H1 (cell line): Measurements from ENCODE around the gene MRTFA. TPM values are rescaled to one million over a fixed set of nuclear protein-coding genes. Genes with fewer than 3 reads are reported as not detected.

Experiments
- CTCF ChIA-PET: fragments of 300-600 bp; sonication (Branson Sonifier 250); formaldehyde crosslinking; loops from one replicate; lab custom pipeline; 2021; ENCODE audit not compliant: partially characterized antibody; lab: Charles Lee
- POLR2A ChIA-PET: fragments of 300-600 bp; sonication (Branson Sonifier 250); formaldehyde crosslinking; loops from one replicate; lab custom pipeline; 2021; ENCODE audit warnings: inconsistent platforms; ENCODE audit not compliant: partially characterized antibody; lab: Charles Lee
- DNase-seq, 2 experiments: peaks; one replicate each; pipeline versions ENCODE4 v3.0.0 to v3.0.0-alpha.2; 2010 to 2022; ENCODE audit warnings: low spot score in 2 of 2, low read depth in 1 of 2, mixed read lengths in 1 of 2
- FAIRE-seq: peaks from 2 replicates; lab custom pipeline; 2011; peaks lifted over from hg19 to GRCh38; lab: Jason Lieb, UNC
- H2AFZ ChIP-seq: 2 replicates; pipeline ENCODE4 v1.8.1; 2012; ENCODE audit warnings: low read length, inconsistent platforms
- H2AK5ac ChIP-seq: 2 replicates; pipeline ENCODE4 v1.6.1; 2013; ENCODE audit warnings: low read depth, low read length
- H2BK120ac ChIP-seq: replicated peaks from 2 replicates; pipeline ENCODE3; 2013; ENCODE audit warnings: low read depth, low read length, inconsistent platforms
- H2BK12ac ChIP-seq: 2 replicates; pipeline ENCODE4 v1.6.1; 2013; ENCODE audit warnings: low read depth, low read length
- H2BK15ac ChIP-seq: 2 replicates; pipeline ENCODE4 v1.6.1; 2013; ENCODE audit warnings: low read length
- H2BK20ac ChIP-seq: 2 replicates; pipeline ENCODE4 v1.6.1; 2013; ENCODE audit warnings: low read length
- H2BK5ac ChIP-seq: 2 replicates; pipeline ENCODE4 v1.6.1; 2013; ENCODE audit warnings: low read depth, low read length
- H3K14ac ChIP-seq: 2 replicates; pipeline ENCODE4 v1.6.1; 2013; ENCODE audit warnings: inconsistent platforms; ENCODE audit not compliant: insufficient read length
- H3K18ac ChIP-seq: 2 replicates; pipeline ENCODE4 v1.6.1; 2013; ENCODE audit warnings: low read length; ENCODE audit errors: extremely low read depth
- H3K23ac ChIP-seq: 2 replicates; pipeline ENCODE4 v1.6.1; 2013; ENCODE audit warnings: inconsistent platforms; ENCODE audit not compliant: insufficient read length
- H3K23me2 ChIP-seq: 2 replicates; pipeline ENCODE4 v1.6.1; 2013; ENCODE audit warnings: low read depth, low read length
- H3K27ac ChIP-seq: 2 replicates; pipeline ENCODE4 v1.6.1; 2011; ENCODE audit warnings: low read depth, low read length, inconsistent platforms
- H3K27me3 ChIP-seq, 4 experiments: replicated peaks in 1 of 4; 1 replicate in 1 of 4; 2 replicates in 3 of 4; pipeline versions ENCODE4 v1.6.1 to v1.8.1; 2011 to 2013; ENCODE audit warnings: low read length in 3 of 4, mild to moderate bottlenecking in 3 of 4, inconsistent platforms in 2 of 4, mixed read lengths in 2 of 4, moderate library complexity in 1 of 4; ENCODE audit not compliant: control insufficient read depth in 3 of 4, insufficient read depth in 3 of 4; ENCODE audit errors: extremely low read depth in 1 of 4
- H3K36me3 ChIP-seq, 4 experiments: 2 replicates each; pipeline versions ENCODE4 v1.6.1 to v1.8.1; 2011 to 2013; ENCODE audit warnings: mild to moderate bottlenecking in 4 of 4, low read length in 3 of 4, moderate library complexity in 2 of 4, control low read depth in 1 of 4, inconsistent platforms in 1 of 4; ENCODE audit not compliant: insufficient read depth in 4 of 4, control insufficient read depth in 2 of 4
- H3K4ac ChIP-seq: replicated peaks from 2 replicates; pipeline ENCODE3; 2013; ENCODE audit warnings: low read length, low read depth, mixed read lengths, inconsistent platforms; ENCODE audit not compliant: insufficient read length
- H3K4me1 ChIP-seq, 4 experiments: replicated peaks in 1 of 4; 1 replicate in 1 of 4; 2 replicates in 3 of 4; pipeline versions ENCODE4 v1.6.1 to v1.8.1; 2011 to 2013; ENCODE audit warnings: low read length in 3 of 4, inconsistent platforms in 2 of 4, mixed read lengths in 1 of 4; ENCODE audit not compliant: insufficient read depth in 4 of 4, control insufficient read depth in 3 of 4
- H3K4me2 ChIP-seq, 2 experiments: 2 replicates each; pipeline versions ENCODE4 v1.6.1 to v1.8.1; 2011 to 2013; ENCODE audit warnings: low read depth in 2 of 2, low read length in 2 of 2, control low read depth in 1 of 2, inconsistent platforms in 1 of 2, mild to moderate bottlenecking in 1 of 2; ENCODE audit not compliant: insufficient read depth in 1 of 2
- H3K4me3 ChIP-seq, 4 experiments: fragments of 200-600, 300-600 bp in 1 of 4; sonication (generic), shearing (Covaris generic), sonication (Bioruptor Twin) in 1 of 4; 2 replicates each; pipeline versions ENCODE4 v1.5.1 to v1.8.1; 2011 to 2016; ENCODE audit warnings: low read length in 4 of 4, low read depth in 3 of 4, control low read depth in 2 of 4, inconsistent platforms in 2 of 4, mild to moderate bottlenecking in 2 of 4, mixed read lengths in 1 of 4, moderate library complexity in 1 of 4; ENCODE audit not compliant: insufficient read depth in 2 of 4; ENCODE audit errors: extremely low read depth in 1 of 4
- H3K56ac ChIP-seq: replicated peaks from 2 replicates; pipeline ENCODE3; 2013; ENCODE audit warnings: low read depth, mild to moderate bottlenecking, mixed read lengths, low read length, inconsistent platforms; ENCODE audit not compliant: insufficient read length
- H3K79me1 ChIP-seq: 2 replicates; pipeline ENCODE4 v1.6.1; 2013; ENCODE audit warnings: low read depth, low read length, control low read depth
- H3K79me2 ChIP-seq, 2 experiments: 2 replicates each; pipeline versions ENCODE4 v1.6.1 to v1.8.1; 2012 to 2013; ENCODE audit warnings: low read length in 2 of 2, mild to moderate bottlenecking in 2 of 2, inconsistent platforms in 1 of 2; ENCODE audit not compliant: insufficient read depth in 2 of 2, control insufficient read depth in 1 of 2
- H3K9ac ChIP-seq, 4 experiments: replicated peaks in 1 of 4; 1 replicate in 1 of 4; 2 replicates in 3 of 4; pipeline versions ENCODE4 v1.6.1 to v1.8.1; 2011 to 2013; ENCODE audit warnings: low read depth in 3 of 4, low read length in 3 of 4, control low read depth in 2 of 4, mild to moderate bottlenecking in 2 of 4, moderate library complexity in 2 of 4, inconsistent platforms in 1 of 4; ENCODE audit errors: extremely low read depth in 1 of 4
- H3K9me3 ChIP-seq, 2 experiments: 2 replicates each; pipeline versions ENCODE4 v1.6.1 to v1.8.1; 2012 to 2013; ENCODE audit warnings: mild to moderate bottlenecking in 2 of 2, moderate library complexity in 2 of 2, control low read depth in 1 of 2, inconsistent platforms in 1 of 2, low read depth in 1 of 2, low read length in 1 of 2, mixed read lengths in 1 of 2; ENCODE audit not compliant: insufficient read depth in 2 of 2
- H4K20me1 ChIP-seq, 2 experiments: replicated peaks in 1 of 2; 2 replicates each; pipeline versions ENCODE3 to v1.8.1; 2011 to 2013; ENCODE audit warnings: inconsistent platforms in 2 of 2, low read length in 2 of 2, mild to moderate bottlenecking in 1 of 2; ENCODE audit not compliant: insufficient read depth in 2 of 2, control insufficient read depth in 1 of 2
- H4K5ac ChIP-seq: 2 replicates; pipeline ENCODE4 v1.6.1; 2013; ENCODE audit warnings: low read length, low read depth, mixed read lengths, inconsistent platforms; ENCODE audit not compliant: insufficient read length
- H4K8ac ChIP-seq: 2 replicates; pipeline ENCODE4 v1.8.0; 2013; ENCODE audit warnings: mild to moderate bottlenecking, moderate library complexity, low read length, inconsistent platforms; ENCODE audit not compliant: insufficient read depth; ENCODE audit errors: extremely low read depth
- H4K91ac ChIP-seq: replicated peaks from 2 replicates; pipeline ENCODE3; 2013; ENCODE audit warnings: low read length, mixed read lengths, inconsistent platforms; ENCODE audit not compliant: insufficient read length
- CTBP2 ChIP-seq: IDR thresholded peaks from 2 replicates; pipeline ENCODE4 v1.7.0; 2011; ENCODE audit warnings: borderline replicate concordance, mild to moderate bottlenecking, moderate library complexity, mixed read lengths, low read length; ENCODE audit not compliant: insufficient read depth, insufficient read length
- JUN ChIP-seq: IDR thresholded peaks from 2 replicates; pipeline ENCODE4 v1.6.1; 2011; ENCODE audit warnings: low read depth, mild to moderate bottlenecking, improper control_type of control experiment, low read length
- KDM1A ChIP-seq: fragments of 200-600, 300-600 bp; sonication (generic); IDR thresholded peaks from 2 replicates; pipeline ENCODE4 v1.7.1; 2016; ENCODE audit warnings: mild to moderate bottlenecking, low read length, borderline replicate concordance
- NANOG ChIP-seq: IDR thresholded peaks from 2 replicates; pipeline ENCODE4 v1.6.1; 2011; ENCODE audit warnings: low read length, low read depth, mild to moderate bottlenecking, inconsistent platforms; ENCODE audit not compliant: insufficient read depth, poor library complexity, severe bottlenecking
- NRF1 ChIP-seq: IDR thresholded peaks from 2 replicates; pipeline ENCODE4 v1.6.1; 2011; ENCODE audit warnings: mild to moderate bottlenecking, low read depth, low read length, improper control_type of control experiment
- POLR2A ChIP-seq, 2 experiments: IDR thresholded peaks; 1 replicate in 1 of 2; 2 replicates in 1 of 2; pipeline ENCODE4 v1.6.1; 2011; ENCODE audit warnings: low read depth in 2 of 2, low read length in 2 of 2, mild to moderate bottlenecking in 2 of 2; ENCODE audit errors: control extremely low read depth in 1 of 2
- RFX5 ChIP-seq: IDR thresholded peaks from 2 replicates; pipeline ENCODE4 v1.6.1; 2011; ENCODE audit warnings: low read depth, low read length, improper control_type of control experiment, borderline replicate concordance
- WGBS, 2 experiments: shearing (Covaris generic) in 1 of 2; methylation state at CpG; one replicate each; pipeline versions ENCODE4 v1.1.6 to v1.1.7; 2013 to 2015; ENCODE audit warnings: low lambda C conversion rate in 2 of 2, mixed read lengths in 2 of 2, inconsistent platforms in 1 of 2, low coverage in 1 of 2, missing lambda C conversion rate in 1 of 2; ENCODE audit not compliant: insufficient replicate concordance in 2 of 2, insufficient coverage in 1 of 2, insufficient read length in 1 of 2; ENCODE audit errors: extremely low coverage in 1 of 2, missing lambda C conversion rate in 1 of 2; 5-methylcytosine and 5-hydroxymethylcytosine counted together
- polyA plus RNA-seq, 7 experiments: library from polyadenylated mRNA; depleted of rRNA in 3 of 7; stranded (reverse) in 5 of 7; unstranded in 2 of 7; fragments of >200 nt in 5 of 7; fragments of 200-250 nt in 2 of 7; gene quantifications; 1 replicate in 5 of 7; 2 replicates in 1 of 7; 4 replicates in 1 of 7; pipeline versions ENCODE4 v1.2.1 to v1.2.3, GENCODE V29; 2011 to 2013; ENCODE audit warnings: missing spikeins in 2 of 7, mixed read lengths in 2 of 7
- total RNA-seq: library from RNA; stranded (reverse); fragmentation: NEBNext Ultra II Directional; extraction: Animal tissue kit (Norgen Biotek cat#: 25700); gene quantifications from 2 replicates; pipeline ENCODE4 v1.2.1, GENCODE V29; 2021
- TF ChIP-seq, protein P1 (sequence below), 3 experiments: IDR thresholded peaks; 1 replicate in 2 of 3; 2 replicates in 1 of 3; pipeline versions ENCODE4 v1.5.1 to v1.6.1; 2011; ENCODE audit warnings: low read length in 3 of 3, mild to moderate bottlenecking in 3 of 3, inconsistent platforms in 2 of 3, low read depth in 1 of 3, moderate library complexity in 1 of 3; ENCODE audit not compliant: insufficient read depth in 1 of 3; ENCODE audit errors: control extremely low read depth in 1 of 3
- TF ChIP-seq, protein P2 (sequence below): IDR thresholded peaks from 2 replicates; pipeline ENCODE4 v1.6.1; 2011; ENCODE audit warnings: low read depth, mild to moderate bottlenecking, low read length; ENCODE audit not compliant: insufficient read depth

MRTFA gene
- total and polyA plus RNA-seq, 2 of the 8 experiments (the other 6 are each of a cell fraction or from before 2014, with no cell fraction given): 5.4 to 37.9 TPM

DNA sequence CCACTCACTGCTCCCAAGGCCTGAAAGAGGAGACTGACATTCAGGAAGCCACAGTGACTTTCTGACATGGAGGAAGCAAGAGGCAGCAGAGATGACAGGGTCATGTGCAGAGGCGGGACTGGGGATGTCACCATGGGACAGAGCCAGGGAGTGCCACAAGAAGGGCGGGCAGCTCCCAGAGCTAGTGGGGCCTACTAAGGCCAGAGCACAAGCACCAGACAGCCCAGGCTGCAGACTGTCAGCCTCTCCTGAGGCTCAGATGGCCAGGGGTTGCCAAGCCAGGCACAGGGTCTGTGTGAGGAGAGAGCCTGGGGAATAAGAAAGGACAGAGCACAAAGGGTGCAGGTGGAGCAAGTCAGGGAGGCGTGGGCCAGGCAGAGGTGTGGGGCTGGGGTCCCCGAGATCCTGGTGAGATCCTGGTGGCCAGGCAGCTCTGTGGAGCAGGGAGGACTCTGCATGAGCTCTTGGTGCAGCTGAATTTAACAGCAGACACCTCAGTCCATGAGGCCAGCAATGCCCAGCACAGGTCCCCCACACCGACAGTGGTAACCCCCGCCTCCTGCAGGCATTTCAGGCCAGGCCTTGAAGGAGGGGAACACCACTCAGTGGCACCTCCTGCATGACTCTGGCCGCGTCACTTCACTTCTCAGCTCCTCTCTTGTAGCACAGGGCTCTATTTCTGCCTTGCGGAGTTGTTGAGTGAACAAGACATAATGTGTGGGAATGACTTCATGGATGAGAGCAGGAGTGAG is 213.8 kb downstream of the MRTFA start:
- Histone ChIP-seq H3K27me3 (no peaks in the 10 kb centered on the region), H3K79me2 (no peaks in the 10 kb centered on the region), H3K4me2 (no peak overlapping the region), H2BK15ac (no peak overlapping the region), H3K18ac (no peak overlapping the region), H3K23me2 (no peaks in the 10 kb centered on the region), H4K91ac (no peak overlapping the region), H3K9me3 (no peaks in the 10 kb centered on the region), H4K5ac (no peak overlapping the region), H2AFZ (no peak overlapping the region), H3K14ac (no peak overlapping the region), H4K8ac (no peak overlapping the region), H3K4me1 (no peaks in the 10 kb centered on the region), H2BK12ac (no peak overlapping the region), H3K9ac (no peak overlapping the region; a peak in 1 of 7 replicates), H2BK20ac (no peak overlapping the region), H3K4me3 (no peak overlapping the region), H4K20me1 (peaks cover 0 to 5% of the 10 kb centered on the region in 2 experiments), H3K4ac (no peak overlapping the region), H3K79me1 (no peaks in the 10 kb centered on the region; the same call in 1 of the 2 replicates), H3K27ac (no peak overlapping the region), H3K23ac (no peak overlapping the region), H2BK5ac (no peak overlapping the region; the same call in 1 of the 2 replicates), H3K36me3 (peaks cover 7 to 22% (median 19%) of the 10 kb centered on the region in 4 experiments; a peak in 6 of 8 replicates), H2AK5ac (no peak overlapping the region), H2BK120ac (no peak overlapping the region), H3K56ac (no peak overlapping the region)
- ChIA-PET POLR2A (interaction anchor here (0.9 kb wide), 1 partner anchor 30 kb away, joined by 3 read pairs; no protein-coding TSS in a partner anchor), CTCF (interaction anchor here (0.7 to 1.5 kb wide), 3 partner anchors 13 to 63 kb away, joined by 3 read pairs; no protein-coding TSS in a partner anchor)
- no peak for DNase-seq
- WGBS, 2 experiments: 86% methylated on average over 9 of the region's 9 CpGs; no CpG with 5 or more reads in 1 of the 2 experiments
- no peak for FAIRE-seq
- no peak for TF ChIP-seq JUN
- TF ChIP-seq CTBP2: no peak
- no peak for TF ChIP-seq POLR2A (IDR thresholded peaks at IDR 0.05; ENCODE audit: control extremely low read depth in 1 of 2, low read depth in 2 of 2, low read length in 2 of 2)
- no peak for TF ChIP-seq NANOG
- no peak for TF ChIP-seq RFX5
- no peak for TF ChIP-seq KDM1A
- TF ChIP-seq NRF1: no peak
- TF ChIP-seq, protein P1, sequence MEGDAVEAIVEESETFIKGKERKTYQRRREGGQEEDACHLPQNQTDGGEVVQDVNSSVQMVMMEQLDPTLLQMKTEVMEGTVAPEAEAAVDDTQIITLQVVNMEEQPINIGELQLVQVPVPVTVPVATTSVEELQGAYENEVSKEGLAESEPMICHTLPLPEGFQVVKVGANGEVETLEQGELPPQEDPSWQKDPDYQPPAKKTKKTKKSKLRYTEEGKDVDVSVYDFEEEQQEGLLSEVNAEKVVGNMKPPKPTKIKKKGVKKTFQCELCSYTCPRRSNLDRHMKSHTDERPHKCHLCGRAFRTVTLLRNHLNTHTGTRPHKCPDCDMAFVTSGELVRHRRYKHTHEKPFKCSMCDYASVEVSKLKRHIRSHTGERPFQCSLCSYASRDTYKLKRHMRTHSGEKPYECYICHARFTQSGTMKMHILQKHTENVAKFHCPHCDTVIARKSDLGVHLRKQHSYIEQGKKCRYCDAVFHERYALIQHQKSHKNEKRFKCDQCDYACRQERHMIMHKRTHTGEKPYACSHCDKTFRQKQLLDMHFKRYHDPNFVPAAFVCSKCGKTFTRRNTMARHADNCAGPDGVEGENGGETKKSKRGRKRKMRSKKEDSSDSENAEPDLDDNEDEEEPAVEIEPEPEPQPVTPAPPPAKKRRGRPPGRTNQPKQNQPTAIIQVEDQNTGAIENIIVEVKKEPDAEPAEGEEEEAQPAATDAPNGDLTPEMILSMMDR (IDR thresholded peaks at IDR 0.05; ENCODE audit: control extremely low read depth in 1 of 3, insufficient read depth in 1 of 3, low read depth in 1 of 3, low read length in 3 of 3): no peak
- TF ChIP-seq, protein P2, sequence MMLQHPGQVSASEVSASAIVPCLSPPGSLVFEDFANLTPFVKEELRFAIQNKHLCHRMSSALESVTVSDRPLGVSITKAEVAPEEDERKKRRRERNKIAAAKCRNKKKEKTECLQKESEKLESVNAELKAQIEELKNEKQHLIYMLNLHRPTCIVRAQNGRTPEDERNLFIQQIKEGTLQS: no peak
